ENCODE measurements around the gene RNF186.
"Not testable (repeated sequence)": the region's sequence is repeated elsewhere in the genome, so short reads cannot be mapped to it uniquely, and the experiment has no call there.

The RNF186 gene

DNA sequence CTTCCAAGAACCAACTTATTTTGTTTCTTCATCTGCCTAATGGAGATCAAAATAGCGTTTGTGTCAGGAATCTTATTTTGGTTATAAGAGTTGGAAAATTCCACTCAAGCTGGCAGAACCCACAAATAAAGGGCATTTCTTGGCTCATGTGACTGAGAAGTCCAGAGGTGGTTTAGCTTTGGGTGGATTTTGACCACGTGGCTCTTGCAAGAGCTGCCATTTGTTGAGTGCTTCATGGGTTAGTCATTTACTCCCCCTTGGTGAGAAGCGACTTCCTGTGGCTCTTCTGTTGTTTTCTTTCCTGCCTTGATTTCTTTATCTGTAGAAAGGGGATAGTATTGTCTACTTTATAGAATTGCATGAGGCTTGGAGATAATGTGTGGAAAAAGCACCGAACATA is 9.5 kb upstream of the RNF186 start:
- no peak for DNase-seq (ENCODE audit: low spot score)

DNA sequence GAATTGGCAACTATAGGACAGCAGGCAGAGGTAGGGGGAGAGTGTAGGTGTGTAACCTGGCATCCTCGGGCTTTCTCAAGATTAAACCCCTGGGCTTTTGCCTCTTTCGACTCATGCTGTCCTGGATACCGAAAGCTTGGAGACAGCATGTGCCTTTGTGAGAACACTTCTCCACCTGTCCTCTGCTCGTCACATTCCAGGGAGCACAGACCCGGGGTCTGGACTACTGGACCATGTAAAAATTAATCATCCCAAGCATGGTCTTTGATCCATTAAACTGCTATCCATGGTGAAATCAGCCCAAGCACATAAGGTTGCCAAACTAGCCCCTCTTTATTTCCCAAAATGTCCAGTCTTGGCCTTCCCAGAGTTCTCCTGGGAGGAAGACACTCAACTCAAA is 9.0 kb upstream of the RNF186 start:
- no peak for DNase-seq (ENCODE audit: low spot score)

DNA sequence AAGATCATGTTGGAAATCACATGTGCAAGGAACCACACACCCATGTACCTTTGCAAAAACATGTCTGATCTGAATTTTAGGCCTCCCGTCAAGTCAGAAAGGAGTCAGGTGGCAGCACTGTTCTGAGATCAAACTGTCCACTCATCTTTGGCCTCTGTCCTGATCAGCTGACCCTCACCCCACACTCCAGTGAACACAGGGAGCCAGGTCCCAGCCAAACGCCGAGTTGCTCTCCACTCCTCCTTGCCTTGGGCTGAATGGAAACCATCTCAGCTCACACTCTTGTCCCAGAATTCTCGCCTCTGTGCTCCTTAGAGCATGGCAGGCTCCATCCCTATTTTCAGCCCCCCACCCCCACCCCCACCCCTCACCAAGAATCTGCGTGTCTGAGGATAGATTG is 4.6 kb upstream of the RNF186 start:
- DNase-seq (ENCODE audit: low spot score), result no peak

DNA sequence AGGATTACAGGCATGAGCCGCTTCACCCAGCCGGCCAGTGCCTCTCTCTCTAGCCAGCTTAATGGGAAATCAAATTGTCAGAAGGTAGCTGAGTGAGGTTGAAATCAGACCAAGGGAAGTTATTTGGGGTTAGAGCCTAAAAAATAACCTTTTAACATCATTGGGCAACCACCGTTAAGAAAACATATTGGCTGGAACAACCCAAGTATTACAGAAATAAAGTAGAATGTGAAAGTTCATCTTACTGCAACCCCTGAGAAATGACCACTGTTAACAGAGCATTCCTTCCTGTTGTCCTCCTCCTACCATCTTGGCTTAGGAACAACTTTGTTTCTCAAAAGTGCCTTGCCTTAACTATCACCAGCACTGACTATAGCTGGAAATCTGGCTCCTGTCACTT is 3.2 kb upstream of the RNF186 start:
- DNase-seq (ENCODE audit: low spot score), result no peak

DNA sequence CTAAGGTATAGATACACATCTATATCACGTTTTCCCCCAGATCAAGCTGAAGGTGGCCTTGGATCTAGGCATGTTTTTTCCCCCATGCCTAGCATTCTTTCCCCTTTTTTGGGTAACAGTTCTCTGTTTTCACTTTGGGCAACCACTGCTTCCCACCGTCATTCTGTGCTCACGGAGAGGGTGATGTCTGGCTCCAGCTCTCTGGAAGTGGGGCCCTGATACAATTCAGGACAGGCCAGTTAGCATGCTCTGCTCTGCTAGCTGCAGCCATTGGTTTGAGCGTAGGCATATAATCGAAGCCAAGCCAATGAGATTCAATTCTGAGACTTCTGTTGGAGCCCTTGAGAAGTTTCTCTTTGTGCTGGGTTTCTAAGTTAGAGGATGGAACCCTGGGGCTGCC is 2.1 kb upstream of the RNF186 start:
- DNase-seq (ENCODE audit: low spot score), result no peak

DNA sequence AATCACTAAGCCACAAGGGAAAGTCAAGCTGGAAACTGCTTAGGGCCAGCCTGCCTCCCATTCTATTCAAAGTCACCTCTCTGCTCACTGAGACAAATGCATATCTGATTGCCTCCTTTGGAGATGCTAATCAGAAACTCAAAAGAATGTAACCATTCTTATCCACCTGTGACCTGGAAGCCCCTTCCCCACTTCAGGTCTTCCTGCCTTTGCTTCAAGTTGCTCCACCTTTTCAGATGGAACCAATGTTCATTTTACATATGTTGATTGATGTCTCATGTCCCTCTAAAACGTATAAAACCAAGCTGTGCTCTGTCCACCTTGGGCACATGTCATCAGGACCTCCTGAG is 1.6 kb upstream of the RNF186 start:
- DNase-seq (ENCODE audit: low spot score), result not testable (repeated sequence)

DNA sequence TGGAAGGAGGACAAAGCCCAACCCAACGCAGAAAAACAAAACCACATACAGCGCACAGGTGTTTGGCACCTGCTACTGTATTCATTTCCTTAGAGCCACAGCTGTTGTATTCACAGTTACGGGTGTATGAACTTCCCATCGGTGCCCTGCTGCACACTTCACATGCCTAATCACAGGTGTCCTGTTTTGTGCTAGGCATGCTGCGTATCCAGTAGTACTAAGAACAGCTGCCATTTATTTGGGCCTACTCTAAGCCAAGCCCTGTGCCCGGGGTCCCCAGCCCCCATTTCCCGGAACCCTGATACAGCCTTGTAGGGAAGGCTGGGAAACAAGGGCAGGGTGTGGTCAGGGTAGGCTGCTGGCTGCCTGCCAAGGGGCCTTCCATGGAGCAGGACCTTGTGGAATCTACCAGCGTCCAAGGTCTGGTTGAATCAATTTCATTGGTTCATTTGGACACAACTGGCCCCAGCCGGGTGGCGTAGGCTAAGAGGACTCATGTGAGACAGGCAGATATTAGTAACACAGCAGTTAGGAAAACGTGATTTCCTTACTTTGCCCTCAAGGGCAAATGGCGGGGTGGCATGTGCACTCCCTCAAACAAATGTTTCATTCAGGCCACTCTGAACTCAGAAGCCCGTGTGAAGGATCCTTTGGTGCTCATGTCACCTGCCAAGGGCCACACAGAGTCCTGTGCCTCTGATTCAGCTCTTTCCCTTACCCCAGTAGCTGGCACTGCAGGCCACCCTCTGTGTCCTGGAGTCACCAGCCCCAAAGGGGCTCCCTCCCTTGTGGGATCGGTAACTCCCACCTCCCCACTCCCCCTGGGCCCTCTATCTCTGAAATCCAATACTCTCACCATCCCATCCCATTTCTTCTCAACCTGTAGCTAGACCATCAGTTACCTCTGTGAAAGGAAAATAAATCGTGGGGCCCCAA is 986 bp upstream of the RNF186 start:
- no peak for DNase-seq (ENCODE audit: low spot score)

DNA sequence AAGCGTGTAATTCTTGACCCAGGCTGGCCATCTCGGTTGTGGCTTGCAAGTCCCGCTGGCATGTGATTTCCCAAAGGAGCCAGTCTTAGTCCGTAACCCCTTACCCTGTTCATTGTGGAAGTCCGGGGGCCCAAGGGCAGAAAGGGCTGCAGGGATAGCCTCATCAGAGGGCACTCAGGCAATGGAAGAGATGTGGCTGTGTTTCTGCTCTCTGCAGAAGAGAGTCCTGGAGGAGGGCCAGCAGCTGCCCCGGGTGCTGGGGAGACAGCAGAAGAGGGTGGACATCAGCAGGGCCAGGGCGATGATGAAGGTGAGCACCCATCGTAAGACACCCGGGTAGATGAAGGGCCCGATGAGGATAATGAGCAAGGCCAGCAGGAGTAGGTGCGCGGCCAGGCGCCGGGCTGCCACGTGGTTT is 830 bp downstream of the RNF186 start:
- no peak for DNase-seq (ENCODE audit: low spot score)

DNA sequence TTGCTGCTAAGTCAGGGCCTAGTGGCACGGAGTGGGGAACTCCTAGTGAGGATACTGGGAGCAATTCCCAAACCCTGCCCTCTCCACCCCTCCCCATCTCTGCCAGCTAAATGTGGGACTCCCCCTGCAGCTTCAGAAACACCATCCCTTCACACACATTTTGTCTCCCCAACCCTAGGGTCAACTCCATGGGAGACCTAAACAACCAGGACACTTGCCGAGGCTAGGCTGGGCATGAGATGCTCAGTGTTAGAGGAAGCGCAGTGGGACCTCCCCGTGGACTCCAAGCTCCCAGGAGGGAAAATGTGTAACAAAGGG is 1.5 kb downstream of the RNF186 start:
- no peak for DNase-seq (ENCODE audit: low spot score)

DNA sequence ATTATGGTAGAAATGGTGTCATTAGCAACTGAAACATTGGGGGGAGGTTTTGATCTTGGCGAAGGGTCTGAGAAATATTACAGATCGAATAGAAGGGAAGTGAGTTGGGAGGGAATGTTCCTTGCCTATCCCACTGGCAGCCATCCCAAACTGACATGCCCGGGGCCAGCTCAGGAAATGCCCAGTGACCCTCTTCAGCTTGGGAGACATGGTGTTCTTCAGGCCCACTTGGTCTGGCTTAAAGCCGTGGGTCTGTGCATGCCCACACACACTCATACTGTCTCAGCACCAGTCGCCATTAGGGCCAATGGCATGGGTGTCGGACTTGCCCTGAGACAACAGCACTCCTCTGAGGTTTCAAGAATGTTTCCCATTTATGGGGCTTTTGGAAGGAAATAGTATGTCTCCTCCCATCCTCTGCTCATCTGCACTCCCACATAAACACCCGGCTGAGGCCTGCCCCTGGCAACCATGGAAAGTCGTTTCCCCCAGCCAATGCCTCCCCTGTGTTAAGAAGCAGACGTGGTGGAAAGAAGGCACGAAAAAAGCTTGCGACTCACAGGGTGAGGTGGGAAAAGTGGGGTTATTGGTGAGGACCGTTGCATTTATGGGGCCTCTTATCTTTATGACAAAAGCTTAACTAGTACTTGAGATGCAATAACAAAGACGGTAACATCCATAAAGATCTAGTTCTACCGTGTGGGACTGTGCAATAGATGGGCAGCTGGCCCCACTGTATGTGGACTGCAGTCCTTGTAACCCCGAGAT is 2.0 kb downstream of the RNF186 start:
- no peak for DNase-seq (ENCODE audit: low spot score)

DNA sequence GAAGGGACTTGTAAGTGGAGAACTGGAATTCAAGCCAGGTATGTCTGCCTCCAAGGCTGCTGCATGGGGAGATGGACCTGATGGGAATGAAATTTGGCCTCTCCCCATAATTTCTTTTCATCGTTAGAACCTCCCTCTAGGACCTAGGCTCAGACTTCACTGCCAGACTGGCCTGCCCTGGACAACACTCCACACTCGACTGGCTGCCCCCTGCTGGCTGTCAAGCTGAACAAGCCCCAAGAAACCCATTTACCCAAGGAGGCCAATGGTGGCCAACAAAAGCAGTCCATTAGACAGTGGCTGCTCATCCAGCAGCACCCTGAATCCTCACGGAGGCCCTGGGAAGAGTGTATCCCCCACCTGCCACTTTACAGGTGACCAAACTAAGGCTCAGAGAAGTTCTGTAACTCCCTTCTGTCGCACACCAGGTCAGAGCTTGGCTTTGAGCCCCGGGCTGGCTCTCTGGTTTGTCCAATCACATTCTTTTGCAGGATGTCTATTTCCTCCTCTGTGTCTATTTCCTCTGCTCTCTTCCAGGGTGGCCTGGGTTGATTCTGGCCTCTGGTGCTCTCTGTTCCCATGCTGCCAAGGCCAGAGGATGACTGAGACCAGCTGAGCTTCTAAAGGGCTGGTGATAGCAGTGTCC is 3.8 kb downstream of the RNF186 start:
- peak; percentile 49 for DNase-seq (ENCODE audit: low spot score)

DNA sequence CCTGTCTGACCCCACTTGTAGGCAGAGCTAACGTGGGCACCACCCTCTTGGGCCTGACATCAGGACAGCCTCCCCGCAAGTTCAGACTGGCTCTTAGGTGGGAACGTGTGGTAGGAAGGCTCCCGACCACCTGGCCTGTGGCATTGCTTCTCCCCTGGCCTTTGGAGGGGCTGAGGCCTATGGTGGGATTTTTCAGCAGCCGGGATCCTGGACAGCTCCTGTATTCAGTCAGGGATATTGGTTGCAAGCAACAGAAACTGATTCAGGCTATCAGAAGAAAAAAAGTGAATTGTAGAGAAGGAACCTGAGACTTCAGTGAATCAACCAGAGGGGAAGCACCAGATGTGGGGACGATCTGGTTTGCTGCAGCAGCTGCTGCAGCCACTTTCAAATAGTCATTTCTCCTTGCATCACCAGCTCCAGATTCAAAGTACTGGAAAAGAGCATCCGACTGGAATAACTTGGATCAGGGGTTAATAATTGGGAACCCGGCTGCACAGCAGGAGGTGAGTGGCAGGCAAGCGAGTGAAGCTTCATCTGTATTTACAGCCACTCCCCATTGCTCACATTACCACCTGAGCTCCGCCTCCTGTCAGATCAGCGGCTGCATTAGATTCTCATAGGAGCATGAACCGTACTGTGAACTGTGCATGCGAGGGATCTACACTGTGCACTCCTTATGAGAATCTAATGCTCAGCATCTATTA is 5.9 kb downstream of the RNF186 start:
- DNase-seq (ENCODE audit: low spot score), result no peak

DNA sequence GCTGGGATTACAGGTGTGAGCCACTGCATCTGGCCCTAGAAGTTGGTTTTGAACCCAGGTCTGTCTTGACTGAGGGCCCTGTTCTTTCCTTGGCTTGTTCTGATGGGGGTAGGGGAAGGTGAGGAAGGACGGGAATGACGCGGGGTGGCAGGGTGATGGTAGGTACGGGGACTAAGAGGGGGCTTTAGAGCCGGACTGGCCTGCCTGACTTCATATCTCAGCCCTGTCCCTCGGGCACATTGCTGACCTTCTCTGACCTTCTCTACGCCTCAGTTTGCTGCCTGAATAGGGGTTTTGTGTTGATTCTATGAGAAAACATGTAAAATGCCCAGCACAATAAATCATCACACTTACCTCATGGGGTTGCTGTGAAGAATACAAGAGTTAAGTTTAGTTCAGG is 6.7 kb downstream of the RNF186 start:
- DNase-seq (ENCODE audit: low spot score), result no peak

DNA sequence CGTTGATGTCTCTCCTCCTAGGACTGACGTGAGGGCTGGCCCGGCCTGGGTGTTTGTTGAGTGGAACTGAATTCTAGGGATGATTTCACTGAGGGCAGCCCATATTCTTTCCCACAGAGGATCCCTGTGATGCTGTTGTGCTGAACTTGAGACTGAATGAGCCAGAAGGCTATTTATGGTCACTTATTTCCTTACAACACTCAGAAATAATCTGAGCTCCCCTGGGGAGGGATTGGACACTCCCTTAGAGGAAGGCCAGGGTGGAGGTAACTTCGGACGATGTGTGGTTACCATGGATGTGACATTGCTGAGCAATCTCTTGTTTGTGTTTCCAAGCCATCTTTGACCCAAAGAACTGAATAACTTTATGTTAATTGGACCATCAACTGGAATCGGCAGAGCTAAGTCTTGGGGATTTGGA is 10.2 kb downstream of the RNF186 start:
- DNase-seq (ENCODE audit: low spot score), result no peak

DNA sequence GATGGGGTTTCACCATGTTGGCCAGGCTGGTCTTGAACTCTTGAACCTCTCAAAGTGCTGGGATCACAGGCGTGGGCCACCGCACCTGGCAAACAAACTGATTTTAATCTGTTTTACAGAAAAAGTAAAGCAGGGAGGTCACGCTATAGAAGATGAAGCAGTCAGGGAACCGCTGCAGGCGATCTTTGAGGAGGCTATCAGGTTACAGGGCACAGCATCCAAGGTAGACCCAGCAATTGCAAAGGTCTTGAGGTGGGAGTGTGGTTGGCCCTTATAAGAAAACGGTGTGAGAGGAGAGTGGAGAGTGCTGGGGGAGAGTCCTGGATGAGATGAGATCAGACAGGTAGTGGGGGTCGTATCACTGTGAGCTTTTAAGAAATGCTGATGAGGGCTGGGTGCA is 12.8 kb downstream of the RNF186 start:
- DNase-seq (ENCODE audit: low spot score), result no peak

DNA sequence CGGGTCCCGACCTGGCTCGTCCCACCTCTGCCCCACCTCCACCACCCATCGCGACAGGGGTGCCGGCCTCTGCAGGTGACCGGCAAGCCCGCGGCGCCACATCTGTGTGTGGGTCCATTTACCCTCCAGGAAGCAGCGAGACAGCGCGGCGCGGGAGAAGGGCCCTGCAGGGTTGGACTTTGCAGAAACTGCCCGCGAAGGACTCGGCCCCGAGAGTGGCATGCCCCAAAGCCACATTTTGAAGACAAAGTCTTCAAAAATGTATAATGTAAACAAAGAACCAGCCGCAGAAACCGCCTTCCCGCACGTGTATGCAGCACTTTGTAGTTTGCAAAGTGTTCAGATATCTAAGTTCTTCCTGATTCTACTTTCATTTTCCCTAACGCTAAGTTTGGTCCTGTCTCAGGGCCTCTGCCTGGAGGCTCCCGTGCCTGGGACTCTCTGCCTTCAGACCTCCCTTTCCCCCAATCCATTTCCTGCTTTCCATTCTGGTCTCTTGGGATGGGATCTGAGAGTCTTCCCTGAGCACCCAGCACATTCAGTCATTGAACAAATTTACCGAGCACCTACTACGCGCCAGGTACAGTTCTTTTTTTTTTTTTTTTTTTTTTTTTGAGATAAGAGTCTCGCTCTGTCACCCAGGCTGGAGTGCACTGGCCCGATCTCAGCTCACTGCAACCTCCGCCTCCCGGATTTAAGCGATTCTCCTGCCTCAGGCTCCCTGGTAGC is 14.8 kb downstream of the RNF186 start:
- peak; percentile 63 for DNase-seq (ENCODE audit: low spot score)

DNA sequence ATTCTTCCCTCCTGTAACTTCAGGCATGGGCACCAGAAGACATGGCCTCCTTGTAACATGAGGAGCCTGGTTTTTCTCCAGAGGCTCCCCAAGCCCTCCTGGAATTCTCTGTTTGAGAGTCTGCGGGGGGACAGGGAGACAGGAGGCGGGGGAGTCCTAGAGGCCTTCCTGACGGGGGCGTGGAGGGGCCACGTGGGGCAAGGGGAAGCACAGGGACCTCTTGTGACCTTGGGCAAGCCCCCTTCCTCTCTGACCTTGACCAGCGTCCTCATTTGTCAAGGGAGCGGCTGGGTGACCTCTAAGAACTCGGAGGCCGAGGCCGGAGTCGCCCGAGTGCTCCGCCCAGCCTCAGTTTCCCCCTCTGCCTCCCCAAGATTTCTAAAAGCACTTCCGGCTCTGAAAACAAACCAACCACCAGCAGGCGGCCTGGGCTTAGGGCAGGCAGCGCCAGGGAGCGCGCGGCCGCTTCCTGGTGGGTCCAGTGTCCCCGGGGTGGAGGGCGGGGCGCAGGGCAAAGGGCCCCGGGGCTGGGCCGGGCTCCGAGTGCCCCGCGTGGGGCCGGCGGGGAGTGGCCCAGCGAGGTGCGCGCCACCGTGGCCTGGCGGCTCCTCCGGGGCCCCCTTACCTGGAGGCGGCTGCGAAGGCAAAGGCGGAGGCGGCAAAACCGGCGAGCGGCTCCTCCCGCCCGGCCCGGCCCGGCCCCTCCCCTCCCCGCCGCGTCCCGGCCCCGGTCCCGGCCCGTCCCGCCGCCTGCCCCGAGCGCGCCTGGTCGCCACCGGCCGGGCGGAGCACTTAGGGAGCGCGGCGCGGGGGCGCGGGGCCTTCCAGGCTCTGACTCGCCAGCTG is 15.6 kb downstream of the RNF186 start, which contains the start of gene TMCO4:
TMCO4 (minus strand) TSS at position 687 of the 846 bp plus-strand sequence. CDS start 19,158 bp downstream, outside the sequence.
- DNase-seq (ENCODE audit: low spot score), result peak; percentile 76

DNA sequence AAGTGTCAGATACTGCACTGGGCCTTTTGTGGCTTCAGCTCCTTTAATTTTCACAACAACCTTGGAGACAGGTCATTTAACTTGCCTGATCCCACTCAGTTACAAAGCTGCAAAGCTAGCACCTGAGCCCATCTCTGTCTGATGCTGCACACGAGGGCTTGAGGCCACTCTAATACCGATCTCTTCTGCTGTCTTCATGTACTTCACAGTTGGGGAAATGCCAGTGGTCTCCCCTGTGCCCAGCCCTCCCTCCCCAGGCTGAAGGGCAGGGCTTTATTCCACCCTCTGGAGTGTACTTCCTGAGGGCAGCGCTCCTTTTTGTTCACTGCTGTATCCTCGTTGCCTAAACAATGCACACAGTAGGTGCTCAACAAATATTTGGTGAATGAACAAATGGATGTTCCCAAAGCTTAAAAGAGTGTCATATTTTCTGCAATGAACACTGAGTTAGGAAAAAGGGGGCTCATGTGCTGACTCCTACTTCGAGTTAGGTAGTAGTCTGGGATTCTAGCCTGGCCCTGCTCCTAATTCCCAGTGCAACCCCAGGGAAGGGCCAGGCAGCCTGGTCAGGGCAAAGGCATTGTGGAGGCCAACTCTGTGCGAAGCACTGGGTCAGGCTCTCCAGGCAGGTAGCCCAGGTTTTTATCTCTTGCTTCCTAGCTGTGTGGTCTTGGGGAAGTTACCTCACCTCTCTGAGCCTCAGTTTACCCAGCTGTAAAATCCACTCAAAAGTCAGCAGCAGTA is 16.4 kb downstream of the RNF186 start:
- no peak for DNase-seq (ENCODE audit: low spot score)

DNA sequence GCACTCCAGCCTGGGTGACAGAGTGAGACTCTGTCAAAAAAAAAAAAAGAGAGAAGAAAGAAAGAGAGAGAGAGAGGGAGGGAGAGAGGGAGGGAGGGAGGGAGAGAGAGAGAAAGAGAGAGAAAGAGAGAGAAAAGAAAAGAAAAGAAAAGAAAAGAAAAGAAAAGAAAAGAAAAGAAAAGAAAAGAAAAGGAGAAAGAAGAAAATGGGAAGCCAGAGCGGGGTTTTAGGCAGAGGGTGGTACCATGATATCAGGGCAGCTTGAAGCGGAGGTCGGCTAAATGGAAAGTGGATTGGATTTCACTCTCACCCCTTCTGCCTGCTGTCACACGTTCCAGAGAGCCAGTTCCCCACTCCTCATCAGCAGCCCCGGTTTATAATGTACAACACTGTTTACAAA is 17.3 kb downstream of the RNF186 start:
- no peak for DNase-seq (ENCODE audit: low spot score)

DNA sequence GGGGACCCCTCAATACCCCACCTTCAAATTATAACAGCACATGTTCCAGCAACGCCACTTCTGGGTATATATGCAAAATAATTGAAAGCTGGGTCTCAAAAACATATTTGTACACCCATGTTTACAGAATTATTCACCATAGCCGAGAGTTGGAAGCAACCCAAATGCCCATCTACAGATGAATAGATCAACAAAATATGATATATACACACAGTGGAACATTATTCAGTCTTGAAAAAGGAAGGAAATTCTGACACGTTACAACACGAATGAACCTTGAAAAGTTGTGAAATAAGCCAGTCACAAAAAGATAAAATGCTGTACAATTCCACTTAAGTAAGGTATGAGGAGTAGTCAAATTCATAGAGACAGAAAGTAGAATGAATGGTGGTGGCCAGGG is 20.5 kb downstream of the RNF186 start:
- DNase-seq (ENCODE audit: low spot score), result no peak

All from HuH-7.5 (cell line).